Activated T-cell treated with anti-CD3 and anti-CD28 coated beads for 48 hours (primary cell): ENCODE data around the gene CWC15.
"Not testable (repeated sequence)": the region's sequence is repeated elsewhere in the genome, so short reads cannot be mapped to it uniquely, and the experiment has no call there.

ENCODE experiments used
- DNase-seq: peaks from one replicate; pipeline ENCODE4 v3.0.0-alpha.2; 2020; ENCODE audit warnings: low read depth

Gene CWC15

GRCh38 chr11:94973099-94973968, at the start of gene CWC15, which contains the start of gene KDM4D:
Gene CWC15, minus strand, starts transcription at chr11:94973556. Its CDS starts 1,371 bp downstream, at chr11:94972185.
Gene KDM4D, plus strand, starts transcription at chr11:94973709. Its CDS starts 23,664 bp downstream, at chr11:94997373.
- peak; percentile 90 for DNase-seq

GRCh38 chr11:95021468-95021867, 48.1 kb upstream of the CWC15 start:
- DNase-seq = not testable (repeated sequence)

- DNase-seq = no peak
Measured at GRCh38 chr11:95016139-95016538, 42.8 kb upstream of the CWC15 start.

- no peak for DNase-seq
Measured at GRCh38 chr11:95014184-95014821, 40.9 kb upstream of the CWC15 start.

GRCh38 chr11:95011376-95011775, 38.0 kb upstream of the CWC15 start:
- DNase-seq = no peak

GRCh38 chr11:95005642-95006041, 32.3 kb upstream of the CWC15 start:
- no peak for DNase-seq

GRCh38 chr11:95003716-95004115, 30.4 kb upstream of the CWC15 start:
- no peak for DNase-seq

- no peak for DNase-seq
Measured at GRCh38 chr11:94998285-94998684, 24.9 kb upstream of the CWC15 start.

- no peak for DNase-seq
Measured at GRCh38 chr11:94997437-94997836, 24.1 kb upstream of the CWC15 start.

GRCh38 chr11:94993400-94993943, 20.1 kb upstream of the CWC15 start:
- no peak for DNase-seq

GRCh38 chr11:94988748-94989147, 15.4 kb upstream of the CWC15 start:
- DNase-seq = no peak

- no peak for DNase-seq
Measured at GRCh38 chr11:94987378-94987777, 14.0 kb upstream of the CWC15 start.

GRCh38 chr11:94975599-94975998, 2.2 kb upstream of the CWC15 start:
- no peak for DNase-seq

- no peak for DNase-seq
Measured at GRCh38 chr11:94974178-94974577, 822 bp upstream of the CWC15 start.

- no peak for DNase-seq
Measured at GRCh38 chr11:94972700-94973098, 657 bp downstream of the CWC15 start.

- no peak for DNase-seq
Measured at GRCh38 chr11:94968334-94968958, 4.9 kb downstream of the CWC15 start.

GRCh38 chr11:94964934-94965333, 8.4 kb downstream of the CWC15 start:
- DNase-seq = no peak

GRCh38 chr11:94961255-94961654, 12.1 kb downstream of the CWC15 start:
- DNase-seq = no peak

GRCh38 chr11:94960488-94960887, 12.9 kb downstream of the CWC15 start:
- DNase-seq = no peak

- no peak for DNase-seq
Measured at GRCh38 chr11:94959179-94959578, 14.2 kb downstream of the CWC15 start.

- DNase-seq = no peak
Measured at GRCh38 chr11:94958121-94958696, 15.1 kb downstream of the CWC15 start.

- no peak for DNase-seq
Measured at GRCh38 chr11:94956963-94957362, 16.4 kb downstream of the CWC15 start.
